Nucleus accumbens (tissue), 56 donors: ENCODE measurements around the gene PRKG1.
"Not testable (repeated sequence)": the region's sequence is repeated elsewhere in the genome, so short reads cannot be mapped to it uniquely, and the experiment has no call there.

ENCODE experiments used
- DNase-seq, 56 donors: peaks; one replicate each; lab custom pipeline; 2025; lab: John Stamatoyannopoulos, UW

PRKG1 gene

GRCh38 chr10:51255381-51255780 is 181.1 kb downstream of the PRKG1 start:
- no peak for DNase-seq

GRCh38 chr10:51257511-51258248 is 183.4 kb downstream of the PRKG1 start:
- DNase-seq, result no peak

- DNase-seq, result no peak
Measured at GRCh38 chr10:51260376-51260775, 186.1 kb downstream of the PRKG1 start.

- no peak for DNase-seq
Measured at GRCh38 chr10:51266496-51266895, 192.2 kb downstream of the PRKG1 start.

GRCh38 chr10:51267980-51268570 is 193.8 kb downstream of the PRKG1 start:
- not testable (repeated sequence) for DNase-seq

GRCh38 chr10:51269821-51270220 is 195.5 kb downstream of the PRKG1 start:
- DNase-seq, result no peak

GRCh38 chr10:51270936-51271530 is 196.7 kb downstream of the PRKG1 start:
- DNase-seq, result no peak

- not testable (repeated sequence) for DNase-seq
Measured at GRCh38 chr10:51272099-51272498, 197.8 kb downstream of the PRKG1 start.

- DNase-seq, result no peak
Measured at GRCh38 chr10:51272555-51272954, 198.3 kb downstream of the PRKG1 start.

GRCh38 chr10:51273574-51273973 is 199.3 kb downstream of the PRKG1 start:
- DNase-seq, result no peak

GRCh38 chr10:51276097-51276496 is 201.8 kb downstream of the PRKG1 start:
- DNase-seq, result not testable (repeated sequence)

- not testable (repeated sequence) for DNase-seq
Measured at GRCh38 chr10:51281387-51281786, 207.1 kb downstream of the PRKG1 start.

GRCh38 chr10:51285601-51286000 is 211.3 kb downstream of the PRKG1 start:
- DNase-seq, result no peak

- DNase-seq, result no peak
Measured at GRCh38 chr10:51288511-51288910, 214.2 kb downstream of the PRKG1 start.

- no peak for DNase-seq
Measured at GRCh38 chr10:51289519-51289918, 215.2 kb downstream of the PRKG1 start.

GRCh38 chr10:51291961-51292360 is 217.7 kb downstream of the PRKG1 start:
- no peak for DNase-seq

- DNase-seq, result no peak
Measured at GRCh38 chr10:51297438-51297837, 223.2 kb downstream of the PRKG1 start.

GRCh38 chr10:51300617-51301304 is 226.5 kb downstream of the PRKG1 start:
- no peak for DNase-seq

- DNase-seq, result no peak
Measured at GRCh38 chr10:51301644-51302043, 227.4 kb downstream of the PRKG1 start.

- DNase-seq, result no peak
Measured at GRCh38 chr10:51302316-51302715, 228.0 kb downstream of the PRKG1 start.

- no peak for DNase-seq
Measured at GRCh38 chr10:51308116-51308515, 233.8 kb downstream of the PRKG1 start.
